ENCODE data around the gene LPO. TPM values are rescaled to one million over a fixed set of nuclear protein-coding genes. Genes with fewer than 3 reads are reported as not detected.

The LPO gene
- total and polyA plus RNA-seq, 2 donors = 0.09 to 0.23 TPM

- Histone ChIP-seq H3K9me3 (ENCODE audit: control insufficient read depth in 2 of 2, insufficient read depth in 1 of 2, low read length in 1 of 2) (peaks cover 0 to 4% of the 10 kb centered on the region in 2 donors), H3K4me1 (ENCODE audit: control insufficient read depth in 2 of 2, insufficient read depth in 2 of 2, low read length in 2 of 2) (peaks cover 4 to 5% of the 10 kb centered on the region in 2 donors), H3K36me3 (ENCODE audit: control insufficient read depth in 2 of 2, insufficient read depth in 2 of 2, low read length in 1 of 2) (peaks cover 42 to 62% of the 10 kb centered on the region in 2 donors), H3K4me3 (ENCODE audit: low read length in 2 of 2) (no peak overlapping the region), H3K27ac (ENCODE audit: low read depth in 1 of 2, low read length in 1 of 2) (no peak overlapping the region), H3K27me3 (ENCODE audit: control insufficient read depth in 2 of 2, insufficient read depth in 1 of 2, low read length in 1 of 2) (no peaks in the 10 kb centered on the region)
- DNase-seq (ENCODE audit: low read depth in 6 of 9, low spot score in 9 of 9) = no peak
- 97% methylated on average over 6 of the region's 6 CpGs for WGBS
Observed at GRCh38 chr17:58315281-58315711, 76.9 kb downstream of the LPO start.

GRCh38 chr17:58315750-58316149 lies 77.4 kb downstream of the LPO start:
- Histone ChIP-seq H3K4me1 (ENCODE audit: control insufficient read depth in 2 of 2, insufficient read depth in 2 of 2, low read length in 2 of 2) (peaks cover 4 to 5% of the 10 kb centered on the region in 2 donors), H3K9me3 (ENCODE audit: control insufficient read depth in 2 of 2, insufficient read depth in 1 of 2, low read length in 1 of 2) (peaks cover 0 to 4% of the 10 kb centered on the region in 2 donors), H3K36me3 (ENCODE audit: control insufficient read depth in 2 of 2, insufficient read depth in 2 of 2, low read length in 1 of 2) (peaks cover 43 to 58% of the 10 kb centered on the region in 2 donors), H3K27ac (ENCODE audit: low read depth in 1 of 2, low read length in 1 of 2) (no peak overlapping the region), H3K27me3 (ENCODE audit: control insufficient read depth in 2 of 2, insufficient read depth in 1 of 2, low read length in 1 of 2) (no peaks in the 10 kb centered on the region), H3K4me3 (ENCODE audit: low read length in 2 of 2) (no peak overlapping the region)
- DNase-seq (ENCODE audit: low read depth in 6 of 9, low spot score in 9 of 9) = no peak
- 97% methylated on average over 4 of the region's 4 CpGs for WGBS

GRCh38 chr17:58316260-58316960 lies 78.0 kb downstream of the LPO start:
- Histone ChIP-seq H3K4me3 (ENCODE audit: low read length in 2 of 2) (no peak overlapping the region), H3K27me3 (ENCODE audit: control insufficient read depth in 2 of 2, insufficient read depth in 1 of 2, low read length in 1 of 2) (no peaks in the 10 kb centered on the region), H3K4me1 (ENCODE audit: control insufficient read depth in 2 of 2, insufficient read depth in 2 of 2, low read length in 2 of 2) (peaks cover 4 to 5% of the 10 kb centered on the region in 2 donors), H3K36me3 (ENCODE audit: control insufficient read depth in 2 of 2, insufficient read depth in 2 of 2, low read length in 1 of 2) (peaks cover 37 to 55% of the 10 kb centered on the region in 2 donors), H3K9me3 (ENCODE audit: control insufficient read depth in 2 of 2, insufficient read depth in 1 of 2, low read length in 1 of 2) (peaks cover 0 to 4% of the 10 kb centered on the region in 2 donors), H3K27ac (ENCODE audit: low read depth in 1 of 2, low read length in 1 of 2) (no peak overlapping the region)
- DNase-seq (ENCODE audit: low read depth in 6 of 9, low spot score in 9 of 9) = no peak
- 96% methylated on average over 8 of the region's 8 CpGs for WGBS

DNA sequence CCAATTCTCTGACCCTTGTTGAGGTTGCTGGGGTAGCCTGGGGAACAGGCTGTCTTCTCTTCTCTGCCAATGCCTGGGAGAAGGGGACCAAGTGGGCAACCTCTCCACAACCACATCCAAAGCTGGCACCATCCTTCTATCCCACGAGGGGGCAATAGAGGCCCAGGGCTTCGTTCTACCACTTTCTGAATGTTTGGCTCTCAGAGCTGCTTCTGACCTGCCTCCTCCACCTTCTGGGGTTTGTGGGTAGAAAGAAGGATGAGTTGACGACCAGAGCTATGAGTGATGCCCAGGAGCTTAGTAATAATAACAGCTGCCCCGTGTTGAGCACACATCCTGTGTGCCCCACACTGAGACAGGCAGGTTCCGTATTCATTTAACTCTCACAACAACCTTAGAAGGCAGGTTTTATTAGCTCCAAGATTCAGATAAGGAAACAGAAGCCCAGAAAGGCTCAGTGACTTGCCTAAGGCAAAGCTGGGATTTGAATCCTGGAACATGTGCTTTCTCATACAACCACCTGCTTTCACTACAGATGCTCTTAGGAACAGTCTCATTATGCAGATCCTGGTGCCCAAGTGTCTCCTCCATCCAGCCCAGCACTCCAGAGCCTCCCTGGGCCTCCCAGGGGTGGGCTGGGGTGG lies 79.2 kb downstream of the LPO start:
- Histone ChIP-seq H3K27ac (ENCODE audit: low read depth in 1 of 2, low read length in 1 of 2) (peak overlapping the region in 1 of 2 donors; percentile 37), H3K36me3 (ENCODE audit: control insufficient read depth in 2 of 2, insufficient read depth in 2 of 2, low read length in 1 of 2) (peaks cover 39 to 53% of the 10 kb centered on the region in 2 donors), H3K4me3 (ENCODE audit: low read length in 2 of 2) (no peak overlapping the region), H3K9me3 (ENCODE audit: control insufficient read depth in 2 of 2, insufficient read depth in 1 of 2, low read length in 1 of 2) (peaks cover 0 to 4% of the 10 kb centered on the region in 2 donors), H3K4me1 (ENCODE audit: control insufficient read depth in 2 of 2, insufficient read depth in 2 of 2, low read length in 2 of 2) (peaks cover 4 to 5% of the 10 kb centered on the region in 2 donors), H3K27me3 (ENCODE audit: control insufficient read depth in 2 of 2, insufficient read depth in 1 of 2, low read length in 1 of 2) (no peaks in the 10 kb centered on the region)
- peak in 7 of 9 donors; percentile 45 to 86 (median 61) for DNase-seq (ENCODE audit: low read depth in 6 of 9, low spot score in 9 of 9)
- WGBS = 24% methylated on average over 5 of the region's 5 CpGs

GRCh38 chr17:58318065-58318481 lies 79.7 kb downstream of the LPO start:
- peaks cover 0 to 4% of the 10 kb centered on the region in 2 donors for H3K9me3 ChIP-seq (ENCODE audit: control insufficient read depth in 2 of 2, insufficient read depth in 1 of 2, low read length in 1 of 2)
- H3K27me3 ChIP-seq (ENCODE audit: control insufficient read depth in 2 of 2, insufficient read depth in 1 of 2, low read length in 1 of 2) = no peaks in the 10 kb centered on the region
- H3K4me3 ChIP-seq (ENCODE audit: low read length in 2 of 2) = no peak overlapping the region
- H3K27ac ChIP-seq (ENCODE audit: low read depth in 1 of 2, low read length in 1 of 2) = peak overlapping the region in 1 of 2 donors; percentile 37
- H3K36me3 ChIP-seq (ENCODE audit: control insufficient read depth in 2 of 2, insufficient read depth in 2 of 2, low read length in 1 of 2) = peaks cover 42 to 58% of the 10 kb centered on the region in 2 donors
- H3K4me1 ChIP-seq (ENCODE audit: control insufficient read depth in 2 of 2, insufficient read depth in 2 of 2, low read length in 2 of 2) = peaks cover 4 to 5% of the 10 kb centered on the region in 2 donors
- DNase-seq (ENCODE audit: low read depth in 6 of 9, low spot score in 9 of 9) = no peak
- WGBS = 98% methylated on average over 9 of the region's 9 CpGs

Other genes with a start within 250 kb of the LPO start
- gene SRSF1, start 231.3 kb upstream of the LPO start, total RNA-seq = 307 TPM
- gene SRSF1, start 231.3 kb upstream of the LPO start, polyA plus RNA-seq = 104 TPM
- 11.7 TPM for gene DYNLL2, start 155.2 kb upstream of the LPO start, total RNA-seq
- 23.2 TPM for gene DYNLL2, start 155.2 kb upstream of the LPO start, polyA plus RNA-seq
- 0.05 TPM for gene OR4D1, start 90.2 kb upstream of the LPO start, total RNA-seq
- 0.11 TPM for gene OR4D1, start 90.2 kb upstream of the LPO start, polyA plus RNA-seq
- not detected for gene OR4D2, start 71.6 kb upstream of the LPO start, total RNA-seq
- 0.02 TPM for gene OR4D2, start 71.6 kb upstream of the LPO start, polyA plus RNA-seq
- gene EPX, start 45.9 kb upstream of the LPO start, total RNA-seq = 14.9 TPM
- gene EPX, start 45.9 kb upstream of the LPO start, polyA plus RNA-seq = 1.3 TPM
- gene MKS1, start 19.3 kb upstream of the LPO start, total RNA-seq = 11.9 TPM
- 12.5 TPM for gene MKS1, start 19.3 kb upstream of the LPO start, polyA plus RNA-seq
- 27.3 TPM for gene MPO, start 42.4 kb downstream of the LPO start, total RNA-seq
- 5.6 TPM for gene MPO, start 42.4 kb downstream of the LPO start, polyA plus RNA-seq
- 12.1 TPM for gene TSPOAP1, start 90.2 kb downstream of the LPO start, total RNA-seq
- gene TSPOAP1, start 90.2 kb downstream of the LPO start, polyA plus RNA-seq = 45.2 TPM
- gene SUPT4H1, start 113.6 kb downstream of the LPO start, total RNA-seq = 119 TPM
- gene SUPT4H1, start 113.6 kb downstream of the LPO start, polyA plus RNA-seq = 103 TPM
- 3.4 TPM for gene RNF43, start 178.9 kb downstream of the LPO start, total RNA-seq
- gene RNF43, start 178.9 kb downstream of the LPO start, polyA plus RNA-seq = 2.2 TPM
- gene HSF5, start 249.8 kb downstream of the LPO start, total RNA-seq = 0.90 TPM
- 0.91 TPM for gene HSF5, start 249.8 kb downstream of the LPO start, polyA plus RNA-seq

All from thymus (tissue), 11 donors.